Stimulated activated CD4-positive, alpha-beta T cell treated with anti-CD3 and anti-CD28 coated beads, Interleukin-2, amount 100 ng/mL, for 4 hours (primary cell): ENCODE results near the gene OR6S1.

ENCODE experiments used
- DNase-seq: peaks from one replicate; pipeline ENCODE4 v3.0.0-alpha.2; 2020; ENCODE audit warnings: low read depth

OR6S1 gene, protein sequence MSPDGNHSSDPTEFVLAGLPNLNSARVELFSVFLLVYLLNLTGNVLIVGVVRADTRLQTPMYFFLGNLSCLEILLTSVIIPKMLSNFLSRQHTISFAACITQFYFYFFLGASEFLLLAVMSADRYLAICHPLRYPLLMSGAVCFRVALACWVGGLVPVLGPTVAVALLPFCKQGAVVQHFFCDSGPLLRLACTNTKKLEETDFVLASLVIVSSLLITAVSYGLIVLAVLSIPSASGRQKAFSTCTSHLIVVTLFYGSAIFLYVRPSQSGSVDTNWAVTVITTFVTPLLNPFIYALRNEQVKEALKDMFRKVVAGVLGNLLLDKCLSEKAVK

DNA sequence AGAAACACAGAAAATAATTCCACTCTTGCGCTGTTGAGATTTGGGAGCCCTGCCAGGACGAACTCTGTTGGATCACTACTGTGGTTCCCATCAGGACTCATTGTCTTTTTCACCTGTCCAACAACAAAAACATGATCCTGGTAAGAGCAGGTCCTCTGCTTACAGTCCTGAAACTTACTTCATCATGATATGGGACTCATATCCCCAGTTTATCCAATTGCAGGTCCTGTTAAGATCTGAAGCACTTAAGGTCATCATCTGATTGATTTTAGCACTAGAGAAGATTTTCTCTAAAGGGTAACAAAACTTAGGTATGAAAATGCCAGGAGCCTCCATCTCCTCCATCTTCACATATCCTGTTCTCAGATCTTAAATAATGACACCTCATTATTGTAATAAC is at the start of gene OR6S1:
OR6S1 (minus strand) TSS at position 101 of the 400 bp plus-strand sequence; CDS start at position 101, 0 bp downstream.
- DNase-seq: no peak

- peak; percentile 20 for DNase-seq
Measured at GRCh38 chr14:20690848-20691640, 49.6 kb upstream of the OR6S1 start.

- no peak for DNase-seq
Measured at GRCh38 chr14:20688167-20688839, 46.8 kb upstream of the OR6S1 start, which contains the start of gene ANG. TSS of gene ANG (plus strand) at chr14:20688764. CDS start at chr14:20693565, 4,801 bp downstream.

DNA sequence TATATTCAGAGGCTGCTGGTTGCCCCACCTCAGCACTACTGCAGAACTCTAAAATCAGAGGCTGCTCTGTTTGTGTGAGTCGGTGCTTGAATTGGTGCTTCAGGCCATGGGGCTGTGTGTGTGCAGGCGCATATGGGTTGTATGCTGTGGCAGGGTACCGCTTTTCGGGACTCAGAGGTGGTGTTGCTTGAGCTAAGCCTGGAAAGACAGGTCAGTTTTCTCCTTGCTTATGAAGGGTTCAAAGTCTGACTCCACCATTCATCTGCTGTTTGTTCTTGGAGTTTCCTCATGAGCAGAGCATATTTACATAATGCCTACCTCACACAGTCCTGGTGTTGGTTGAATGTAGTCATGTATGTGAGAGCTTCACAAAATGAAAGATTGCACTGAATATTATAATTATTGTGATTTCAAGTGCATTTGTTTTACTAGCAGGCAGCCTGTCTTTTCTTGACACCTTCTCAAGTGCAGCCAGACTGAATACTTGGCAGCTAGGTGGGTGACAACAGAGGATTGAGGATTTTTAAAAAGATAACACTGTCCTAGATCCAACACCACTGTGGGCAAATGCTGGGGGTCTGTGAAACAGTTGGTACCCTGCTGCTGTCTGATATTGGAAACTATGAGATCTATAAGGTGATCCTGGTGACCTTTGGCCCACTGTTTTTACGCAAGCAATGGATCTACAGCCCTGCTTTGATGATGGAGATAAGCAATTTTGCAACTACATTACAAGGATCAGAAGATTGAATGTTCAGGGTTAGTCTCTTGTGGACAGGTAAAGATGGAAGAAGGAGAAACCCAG is 46.1 kb upstream of the OR6S1 start:
- DNase-seq: no peak

DNA sequence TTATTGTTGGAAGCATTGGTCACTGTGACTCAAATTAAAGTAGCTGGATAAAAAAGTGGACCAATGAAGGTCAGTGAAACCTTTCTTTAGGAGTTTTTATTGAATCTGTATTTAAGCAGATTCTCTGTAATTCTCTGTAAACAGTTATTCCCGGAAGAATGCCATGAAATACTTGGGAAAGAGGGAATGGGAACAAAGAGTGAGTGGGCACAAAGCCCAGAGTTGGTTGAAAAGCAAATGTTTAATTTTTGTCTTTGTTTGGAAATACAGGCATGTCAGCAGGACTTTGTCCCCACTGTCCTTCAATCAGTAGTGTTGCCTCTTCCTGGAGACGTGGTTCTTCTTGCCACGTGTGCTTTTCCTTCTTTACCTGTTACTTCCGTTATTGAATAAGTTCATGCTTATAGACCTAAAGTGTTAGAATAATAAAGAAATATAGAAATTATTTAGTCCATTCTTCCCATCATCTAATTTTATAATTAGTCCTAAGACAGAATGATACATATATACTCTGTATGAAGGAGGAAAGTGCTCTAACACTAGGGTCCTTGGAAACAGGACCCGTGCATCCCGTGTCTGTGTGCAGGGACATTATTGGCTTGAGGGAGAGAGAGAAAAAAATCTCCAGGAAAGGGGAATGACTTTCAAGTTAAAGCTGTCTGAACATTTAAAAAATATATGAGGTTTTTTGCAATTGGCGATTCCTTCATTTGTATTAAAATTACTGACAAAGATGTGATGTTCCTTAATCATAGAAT is 45.1 kb upstream of the OR6S1 start:
- DNase-seq: no peak

- DNase-seq: no peak
Measured at GRCh38 chr14:20684662-20685456, 43.4 kb upstream of the OR6S1 start.

DNA sequence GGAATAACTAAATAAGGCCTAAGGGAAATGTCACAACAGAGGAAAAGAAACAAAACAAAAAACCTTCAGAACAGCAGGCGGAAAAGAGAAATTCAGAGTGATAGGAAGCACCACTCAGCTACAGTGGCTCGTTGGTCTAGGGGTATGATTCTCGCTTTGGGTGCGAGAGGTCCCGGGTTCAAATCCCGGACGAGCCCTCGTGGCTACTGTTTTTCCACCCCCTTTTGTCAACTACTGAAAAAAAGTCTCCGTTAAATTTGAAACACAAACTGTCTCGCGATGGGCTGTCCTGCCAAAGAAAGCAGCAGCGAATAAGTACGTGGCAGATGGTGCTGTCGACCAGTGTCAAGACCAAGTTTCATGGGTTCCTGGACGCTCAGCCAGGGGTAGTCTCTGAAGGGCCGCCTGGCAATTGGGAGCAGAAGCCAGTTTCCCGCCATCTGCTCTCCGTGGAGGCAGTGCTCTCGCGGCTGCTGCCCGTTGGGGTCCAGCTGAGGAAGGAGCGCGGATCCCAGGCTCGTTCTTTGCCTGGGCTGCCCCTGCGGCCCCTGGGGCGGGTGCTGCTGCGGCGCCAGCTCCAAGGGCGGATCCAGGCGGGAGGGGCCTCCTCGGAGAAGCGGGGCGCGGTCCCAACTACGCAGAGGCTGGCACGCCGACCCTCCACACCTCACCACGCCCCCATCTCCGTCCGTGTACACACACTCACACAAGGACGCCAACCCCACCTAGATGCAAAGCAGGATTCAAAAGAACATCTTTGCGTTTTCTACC is 42.6 kb upstream of the OR6S1 start, which contains the start of gene RNASE4:
RNASE4 (plus strand) TSS at position 670 of the 771 bp plus-strand sequence. CDS start 14,812 bp downstream, outside the sequence.
- DNase-seq: peak; percentile 72

- peak; percentile 73 for DNase-seq
Measured at GRCh38 chr14:20683125-20683890, 41.8 kb upstream of the OR6S1 start.

GRCh38 chr14:20682435-20683124 is 41.1 kb upstream of the OR6S1 start:
- DNase-seq: peak; percentile 61

GRCh38 chr14:20682127-20682434 is 40.6 kb upstream of the OR6S1 start:
- no peak for DNase-seq

GRCh38 chr14:20681348-20682126 is 40.0 kb upstream of the OR6S1 start:
- peak; percentile 86 for DNase-seq

- DNase-seq: no peak
Measured at GRCh38 chr14:20680843-20681347, 39.4 kb upstream of the OR6S1 start.

DNA sequence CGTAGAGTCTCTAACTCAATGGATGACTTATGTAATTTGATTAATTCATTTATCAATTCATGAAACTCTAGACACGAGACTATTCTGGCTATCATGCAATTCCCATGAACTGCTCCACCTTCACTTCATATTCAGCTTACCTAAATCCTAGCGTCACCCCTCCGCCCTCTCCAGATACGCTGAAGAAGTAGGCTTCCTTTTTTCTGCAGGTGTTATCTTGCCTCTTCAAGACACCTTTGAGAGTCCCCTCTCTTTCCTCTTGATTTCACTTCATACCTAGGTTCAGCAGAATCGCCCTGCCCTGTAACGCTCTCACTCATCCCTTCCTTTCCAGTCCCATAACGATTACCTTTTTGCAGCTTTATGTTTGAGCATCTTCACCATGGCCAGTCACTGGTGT is 38.9 kb upstream of the OR6S1 start:
- no peak for DNase-seq

DNA sequence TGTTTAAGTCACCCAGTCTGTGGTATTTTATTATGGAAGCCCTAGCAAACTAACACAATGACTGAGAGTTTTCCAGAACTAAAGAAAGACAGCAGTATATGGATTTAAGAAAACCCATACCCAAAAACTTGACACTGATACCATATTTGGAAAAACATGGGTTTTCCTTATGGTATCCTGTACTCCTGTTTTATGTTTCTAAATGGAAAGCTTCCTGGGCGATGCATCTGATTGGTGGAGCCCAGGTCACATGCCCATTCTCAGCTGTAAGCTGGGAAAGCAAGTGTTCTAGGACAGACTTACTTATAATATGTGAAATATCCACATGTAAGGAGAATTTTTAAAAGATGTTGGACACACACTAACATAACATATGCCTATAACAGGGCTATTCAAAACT is 38.4 kb upstream of the OR6S1 start:
- DNase-seq: no peak

GRCh38 chr14:20676072-20676471 is 34.6 kb upstream of the OR6S1 start:
- no peak for DNase-seq

- no peak for DNase-seq
Measured at GRCh38 chr14:20675669-20676068, 34.2 kb upstream of the OR6S1 start.
